OCI-LY3 (cell line): ENCODE results near the gene DRD5.
"Not testable (repeated sequence)": the region's sequence is repeated elsewhere in the genome, so short reads cannot be mapped to it uniquely, and the experiment has no call there.

Experiments used
- CTCF ChIP-seq: fragments of 200-600, 300-600 bp; sonication (generic); IDR thresholded peaks from 2 replicates; pipeline ENCODE4 v1.5.1; 2014; ENCODE audit warnings: antibody characterized with exemption, low read length, low read depth
- EZH2phosphoT487 ChIP-seq: fragments of 200-600 bp; shearing (Covaris generic); IDR thresholded peaks from 2 replicates; pipeline ENCODE4 v1.6.1; 2018; ENCODE audit warnings: antibody characterized with exemption, mixed run types, low read depth

- not testable (repeated sequence) for TF ChIP-seq CTCF, EZH2phosphoT487
Measured at GRCh38 chr4:9796641-9797040, 15.2 kb downstream of the DRD5 start.
